ENCODE data around the gene DTNBP1. TPM values are rescaled to one million over a fixed set of nuclear protein-coding genes. Genes with fewer than 3 reads are reported as not detected.

Gene DTNBP1
- total and polyA plus RNA-seq, 2 of the 8 experiments (the other 6 are each of a cell fraction or from before 2014, with no cell fraction given): 13.5 to 22.1 TPM

DNA sequence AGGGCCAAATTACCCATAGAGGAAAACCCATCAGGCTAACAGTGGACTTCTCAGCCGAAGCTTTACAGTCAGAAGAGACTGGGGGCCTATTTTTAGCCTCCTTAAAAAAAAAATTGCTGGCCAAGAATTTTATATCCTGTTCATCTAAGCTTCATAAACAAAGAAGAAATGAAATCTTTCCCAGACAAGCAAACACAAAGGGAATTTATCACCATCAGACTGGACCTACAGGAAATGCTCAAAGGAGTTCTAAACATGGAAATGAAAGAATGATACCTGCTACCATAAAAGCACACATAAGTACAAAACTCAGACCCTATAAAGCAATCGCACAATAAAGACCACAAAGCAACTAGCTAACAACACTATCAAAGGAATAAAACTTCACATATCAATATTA lies 19.3 kb downstream of the DTNBP1 start:
- no peak overlapping the region for H2AK5ac ChIP-seq (ENCODE audit: low read depth, low read length)
- no peak overlapping the region for H3K23ac ChIP-seq (ENCODE audit: insufficient read length)
- CTCF ChIA-PET (ENCODE audit: partially characterized antibody): interaction anchor here (1.0 to 3.1 kb wide), 9 partner anchors 9 to 1695 kb away, joined by 3 to 25 read pairs (median 4); no protein-coding TSS in a partner anchor

More for the DNA sequence above, 19.3 kb downstream of the DTNBP1 start:
- Histone ChIP-seq H3K4me1 (replicated peaks in 1 of 4; ENCODE audit: control insufficient read depth in 3 of 4, insufficient read depth in 4 of 4, low read length in 3 of 4) (no peaks in the 10 kb centered on the region), H3K23me2 (ENCODE audit: low read depth, low read length) (no peaks in the 10 kb centered on the region), H3K4me3 (ENCODE audit: extremely low read depth in 1 of 4, insufficient read depth in 2 of 4, low read depth in 3 of 4, low read length in 4 of 4) (no peak overlapping the region), H3K56ac (replicated peaks; ENCODE audit: insufficient read length, low read depth, low read length) (no peak overlapping the region), H3K9ac (replicated peaks in 1 of 4; ENCODE audit: extremely low read depth in 1 of 4, low read depth in 3 of 4, low read length in 3 of 4) (no peak overlapping the region), H2BK5ac (ENCODE audit: low read depth, low read length) (no peak overlapping the region), H3K79me1 (ENCODE audit: low read depth, low read length) (0 out of 2 replicates have a peak, but pooled peaks cover 3% of the 10 kb centered on the region), H4K8ac (ENCODE audit: extremely low read depth, insufficient read depth, low read length) (no peak overlapping the region), H4K5ac (ENCODE audit: insufficient read length, low read depth, low read length) (no peak overlapping the region), H3K4me2 (ENCODE audit: insufficient read depth in 1 of 2, low read depth in 2 of 2, low read length in 2 of 2) (no peak overlapping the region), H4K20me1 (replicated peaks in 1 of 2; ENCODE audit: control insufficient read depth in 1 of 2, insufficient read depth in 2 of 2, low read length in 2 of 2) (peaks cover 0 to 2% of the 10 kb centered on the region in 2 experiments), H2BK120ac (replicated peaks; ENCODE audit: low read depth, low read length) (no peak overlapping the region), H2BK20ac (ENCODE audit: low read length) (no peak overlapping the region), H2BK12ac (ENCODE audit: low read depth, low read length) (no peak overlapping the region), H4K91ac (replicated peaks; ENCODE audit: insufficient read length, low read length) (no peak overlapping the region), H3K36me3 (ENCODE audit: control insufficient read depth in 2 of 4, insufficient read depth in 4 of 4, low read length in 3 of 4) (peaks cover 0 to 4% (median 0%) of the 10 kb centered on the region in 4 experiments; a peak in 1 of 8 replicates), H2AFZ (ENCODE audit: low read length) (no peak overlapping the region), H3K27ac (ENCODE audit: low read depth, low read length) (no peak overlapping the region), H3K14ac (ENCODE audit: insufficient read length) (no peak overlapping the region), H3K9me3 (ENCODE audit: insufficient read depth in 2 of 2, low read depth in 1 of 2, low read length in 1 of 2) (no peaks in the 10 kb centered on the region), H2BK15ac (ENCODE audit: low read length) (no peak overlapping the region), H3K27me3 (replicated peaks in 1 of 4; ENCODE audit: control insufficient read depth in 3 of 4, extremely low read depth in 1 of 4, insufficient read depth in 3 of 4, low read length in 3 of 4) (no peaks in the 10 kb centered on the region; a peak in 1 of 7 replicates), H3K18ac (ENCODE audit: extremely low read depth, low read length) (no peak overlapping the region), H3K79me2 (ENCODE audit: control insufficient read depth in 1 of 2, insufficient read depth in 2 of 2, low read length in 2 of 2) (no peaks in the 10 kb centered on the region; a peak in 1 of 4 replicates), H3K4ac (replicated peaks; ENCODE audit: insufficient read length, low read depth, low read length) (no peak overlapping the region)
- no peak for DNase-seq (ENCODE audit: low read depth in 1 of 2, low spot score in 2 of 2)
- POLR2A ChIA-PET (ENCODE audit: partially characterized antibody): interaction anchor here (0.6 kb wide), 1 partner anchor 1093 kb away, joined by 3 read pairs; no protein-coding TSS in a partner anchor
- no peak for FAIRE-seq
- WGBS, 2 experiments (ENCODE audit: extremely low coverage in 1 of 2, insufficient coverage in 1 of 2, insufficient read length in 1 of 2, insufficient replicate concordance in 2 of 2, low coverage in 1 of 2, low lambda C conversion rate in 2 of 2, missing lambda C conversion rate in 1 of 2): 100% methylated on average over 2 of the region's 2 CpGs; no CpG with 5 or more reads in 1 of the 2 experiments
- TF ChIP-seq BRCA1 (IDR thresholded peaks at IDR 0.05; ENCODE audit: low read depth, low read length): no peak
- TF ChIP-seq SP2 (IDR thresholded peaks at IDR 0.05; ENCODE audit: low read length): no peak
